GM12801 (cell line): ENCODE measurements around the gene WASHC2C.
"Not testable (repeated sequence)": the region's sequence is repeated elsewhere in the genome, so short reads cannot be mapped to it uniquely, and the experiment has no call there.

Experiments used
- TF ChIP-seq, protein P1 (sequence below): IDR thresholded peaks from one replicate; pipeline ENCODE4 v1.5.1; 2011; ENCODE audit warnings: control low read depth; ENCODE audit not compliant: insufficient read length; ENCODE audit errors: extremely low read depth

WASHC2C gene, protein sequence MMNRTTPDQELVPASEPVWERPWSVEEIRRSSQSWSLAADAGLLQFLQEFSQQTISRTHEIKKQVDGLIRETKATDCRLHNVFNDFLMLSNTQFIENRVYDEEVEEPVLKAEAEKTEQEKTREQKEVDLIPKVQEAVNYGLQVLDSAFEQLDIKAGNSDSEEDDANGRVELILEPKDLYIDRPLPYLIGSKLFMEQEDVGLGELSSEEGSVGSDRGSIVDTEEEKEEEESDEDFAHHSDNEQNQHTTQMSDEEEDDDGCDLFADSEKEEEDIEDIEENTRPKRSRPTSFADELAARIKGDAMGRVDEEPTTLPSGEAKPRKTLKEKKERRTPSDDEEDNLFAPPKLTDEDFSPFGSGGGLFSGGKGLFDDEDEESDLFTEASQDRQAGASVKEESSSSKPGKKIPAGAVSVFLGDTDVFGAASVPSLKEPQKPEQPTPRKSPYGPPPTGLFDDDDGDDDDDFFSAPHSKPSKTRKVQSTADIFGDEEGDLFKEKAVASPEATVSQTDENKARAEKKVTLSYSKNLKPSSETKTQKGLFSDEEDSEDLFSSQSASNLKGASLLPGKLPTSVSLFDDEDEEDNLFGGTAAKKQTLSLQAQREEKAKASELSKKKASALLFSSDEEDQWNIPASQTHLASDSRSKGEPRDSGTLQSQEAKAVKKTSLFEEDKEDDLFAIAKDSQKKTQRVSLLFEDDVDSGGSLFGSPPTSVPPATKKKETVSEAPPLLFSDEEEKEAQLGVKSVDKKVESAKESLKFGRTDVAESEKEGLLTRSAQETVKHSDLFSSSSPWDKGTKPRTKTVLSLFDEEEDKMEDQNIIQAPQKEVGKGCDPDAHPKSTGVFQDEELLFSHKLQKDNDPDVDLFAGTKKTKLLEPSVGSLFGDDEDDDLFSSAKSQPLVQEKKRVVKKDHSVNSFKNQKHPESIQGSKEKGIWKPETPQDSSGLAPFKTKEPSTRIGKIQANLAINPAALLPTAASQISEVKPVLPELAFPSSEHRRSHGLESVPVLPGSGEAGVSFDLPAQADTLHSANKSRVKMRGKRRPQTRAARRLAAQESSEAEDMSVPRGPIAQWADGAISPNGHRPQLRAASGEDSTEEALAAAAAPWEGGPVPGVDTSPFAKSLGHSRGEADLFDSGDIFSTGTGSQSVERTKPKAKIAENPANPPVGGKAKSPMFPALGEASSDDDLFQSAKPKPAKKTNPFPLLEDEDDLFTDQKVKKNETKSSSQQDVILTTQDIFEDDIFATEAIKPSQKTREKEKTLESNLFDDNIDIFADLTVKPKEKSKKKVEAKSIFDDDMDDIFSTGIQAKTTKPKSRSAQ (N-terminal part only)

DNA sequence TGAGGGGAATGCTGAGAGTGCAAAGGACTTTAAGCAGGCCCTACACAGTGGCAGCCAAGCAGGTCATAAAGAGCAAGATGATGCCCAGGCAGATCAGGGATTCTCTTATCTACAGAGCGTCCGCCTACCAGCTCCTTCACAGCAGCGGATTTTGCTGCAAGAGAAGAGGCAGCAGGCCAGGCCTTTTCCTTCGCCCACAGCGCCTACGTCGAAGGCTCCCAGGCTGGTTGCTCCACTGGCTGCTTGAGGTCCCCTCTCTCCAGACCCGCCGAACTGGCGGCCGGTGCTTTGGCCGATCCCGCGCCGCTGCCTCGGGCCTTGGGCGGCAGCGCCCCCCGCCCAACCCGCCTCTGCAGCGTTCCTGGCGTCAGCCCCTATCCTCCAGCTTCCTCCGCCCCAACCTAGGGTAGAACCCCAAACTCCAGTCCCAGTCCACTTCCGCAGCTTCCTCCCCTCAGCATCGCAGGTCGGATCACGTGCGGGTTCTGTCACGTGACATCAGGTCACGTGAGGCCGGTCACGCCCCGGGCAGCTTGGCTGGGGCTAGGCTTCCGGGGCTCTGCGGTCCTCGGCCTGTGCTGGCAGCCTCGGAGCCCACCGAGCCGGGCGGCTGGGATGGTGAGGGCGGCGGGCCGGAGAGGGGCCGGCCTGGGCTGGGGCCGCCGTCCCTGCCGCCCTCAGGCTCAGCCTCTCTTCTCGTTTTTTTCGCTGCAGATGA is at the start of gene WASHC2C:
TSS of gene WASHC2C (plus strand) at position 564 of the 718 bp plus-strand sequence. CDS start at position 616, 52 bp downstream.
- TF ChIP-seq, protein P1, sequence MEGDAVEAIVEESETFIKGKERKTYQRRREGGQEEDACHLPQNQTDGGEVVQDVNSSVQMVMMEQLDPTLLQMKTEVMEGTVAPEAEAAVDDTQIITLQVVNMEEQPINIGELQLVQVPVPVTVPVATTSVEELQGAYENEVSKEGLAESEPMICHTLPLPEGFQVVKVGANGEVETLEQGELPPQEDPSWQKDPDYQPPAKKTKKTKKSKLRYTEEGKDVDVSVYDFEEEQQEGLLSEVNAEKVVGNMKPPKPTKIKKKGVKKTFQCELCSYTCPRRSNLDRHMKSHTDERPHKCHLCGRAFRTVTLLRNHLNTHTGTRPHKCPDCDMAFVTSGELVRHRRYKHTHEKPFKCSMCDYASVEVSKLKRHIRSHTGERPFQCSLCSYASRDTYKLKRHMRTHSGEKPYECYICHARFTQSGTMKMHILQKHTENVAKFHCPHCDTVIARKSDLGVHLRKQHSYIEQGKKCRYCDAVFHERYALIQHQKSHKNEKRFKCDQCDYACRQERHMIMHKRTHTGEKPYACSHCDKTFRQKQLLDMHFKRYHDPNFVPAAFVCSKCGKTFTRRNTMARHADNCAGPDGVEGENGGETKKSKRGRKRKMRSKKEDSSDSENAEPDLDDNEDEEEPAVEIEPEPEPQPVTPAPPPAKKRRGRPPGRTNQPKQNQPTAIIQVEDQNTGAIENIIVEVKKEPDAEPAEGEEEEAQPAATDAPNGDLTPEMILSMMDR: not testable (repeated sequence)

DNA sequence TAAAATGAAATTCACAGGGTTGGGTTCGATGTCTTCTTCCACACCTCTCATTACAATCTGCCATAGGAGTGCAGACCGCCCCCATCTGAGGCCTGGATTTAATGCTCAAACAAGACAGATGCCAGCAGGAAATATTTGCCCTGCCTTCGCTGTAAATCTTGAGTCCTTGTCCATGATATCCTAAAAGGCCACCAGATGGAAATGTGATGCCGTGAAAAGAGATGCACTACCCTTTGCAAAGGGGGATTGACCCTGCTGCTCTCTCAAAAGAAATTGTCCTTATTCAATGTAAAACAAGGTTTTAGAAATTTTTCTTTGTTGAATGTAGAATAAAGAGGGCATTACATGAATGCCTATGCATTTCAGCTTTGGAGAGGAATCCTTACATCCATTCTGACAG is 82.8 kb downstream of the WASHC2C start:
- TF ChIP-seq, protein P1: no peak

DNA sequence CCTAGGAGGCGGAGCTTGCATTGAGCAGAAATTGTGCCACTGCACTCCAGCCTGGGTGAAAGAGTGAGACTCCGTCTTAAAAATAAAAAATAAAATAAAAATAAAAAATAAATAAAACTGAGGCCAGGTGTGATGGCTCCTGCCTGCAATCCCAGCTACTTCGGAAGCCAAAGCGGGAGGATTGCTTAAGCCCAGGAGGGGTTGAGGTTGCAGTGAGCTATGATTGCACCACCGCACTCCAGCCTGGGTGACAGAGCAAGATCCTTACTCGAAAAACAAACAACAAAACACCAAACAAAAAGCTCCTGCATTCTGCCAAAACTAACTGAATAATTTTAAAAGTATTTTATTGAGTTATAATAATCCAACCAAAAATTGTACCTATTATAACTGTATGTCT is 84.0 kb downstream of the WASHC2C start:
- TF ChIP-seq, protein P1: no peak

DNA sequence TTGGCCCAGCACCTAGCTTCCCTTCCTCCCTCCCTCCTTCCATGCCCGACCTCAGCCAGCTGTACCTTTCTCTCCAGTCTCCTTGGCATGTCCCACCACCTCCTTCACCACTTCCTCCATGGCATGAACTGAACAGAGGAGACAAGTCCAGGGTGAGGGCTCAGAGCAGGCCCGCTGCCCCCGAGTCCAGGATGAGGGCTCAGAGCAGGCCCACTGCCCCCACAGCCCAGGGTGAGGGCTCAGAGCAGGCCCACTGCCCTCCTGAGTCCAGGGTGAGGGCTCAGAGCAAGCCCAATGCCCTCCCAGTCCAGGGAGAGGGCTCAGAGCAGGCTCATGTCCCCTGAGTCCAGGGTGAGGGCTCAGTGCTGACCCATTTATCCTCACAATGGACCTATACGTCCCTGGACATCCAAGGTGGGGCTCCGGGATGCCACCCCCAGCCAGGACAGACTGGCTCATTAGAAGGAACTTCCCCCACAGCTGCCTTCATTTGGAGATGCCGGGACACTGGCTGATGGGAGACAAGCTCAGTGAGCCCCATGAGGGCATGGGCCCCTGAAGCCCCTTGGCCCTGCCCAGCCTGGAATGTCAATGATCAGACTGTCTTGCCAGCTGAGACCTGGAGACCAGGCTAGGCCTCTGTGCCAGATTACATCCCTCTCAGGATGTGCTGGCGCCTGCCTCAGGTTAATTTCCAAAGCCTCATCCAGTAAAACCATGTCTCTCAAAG is 90.2 kb downstream of the WASHC2C start:
- TF ChIP-seq, protein P1: no peak

DNA sequence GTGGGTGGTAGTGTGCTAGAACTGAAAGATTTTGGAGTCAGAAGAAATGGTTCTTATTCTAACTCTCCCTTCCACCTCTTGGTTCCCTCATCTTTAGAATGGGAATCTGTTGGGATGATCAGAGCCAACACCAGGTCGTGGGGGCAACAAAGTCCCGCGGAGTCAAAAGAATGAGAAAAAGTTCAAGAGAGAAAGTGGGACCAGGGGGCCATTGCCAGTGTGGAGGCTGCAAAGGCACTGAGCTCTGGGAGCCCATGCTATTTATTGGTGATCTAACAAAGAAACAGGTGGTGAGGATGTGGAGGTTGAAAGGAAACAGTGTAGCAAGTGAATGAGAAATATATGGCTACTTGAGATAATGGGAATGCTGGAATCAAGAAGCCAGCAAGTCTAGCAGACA is 90.8 kb downstream of the WASHC2C start:
- TF ChIP-seq, protein P1: no peak

DNA sequence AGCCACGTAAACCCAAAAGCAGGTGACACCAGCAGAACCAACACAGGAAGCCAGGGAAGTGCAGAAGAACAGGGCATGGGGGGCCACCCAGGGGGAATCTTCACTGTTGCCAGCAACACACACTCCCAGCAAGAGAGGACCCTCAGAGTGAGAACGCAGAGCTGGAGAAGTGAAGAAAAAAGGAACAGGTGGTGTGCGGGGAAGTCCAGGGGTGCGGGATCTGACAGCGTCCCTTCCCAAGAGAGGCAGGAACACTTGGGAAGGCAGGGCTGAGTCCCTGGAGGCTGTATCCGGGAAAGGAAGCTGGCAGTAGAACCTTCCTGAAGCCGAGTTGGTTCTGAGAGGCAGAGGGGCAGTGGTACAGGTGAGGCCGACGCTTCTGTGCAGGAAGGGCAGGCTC is 92.5 kb downstream of the WASHC2C start:
- TF ChIP-seq, protein P1: no peak
